Gastroesophageal sphincter (tissue), 4 donors: Measurements from ENCODE around the gene STEAP3. TPM values are rescaled to one million over a fixed set of nuclear protein-coding genes. Genes with fewer than 3 reads are reported as not detected.

Experiments used
- ATAC-seq: fragments of 150-250 bp; one replicate; pipeline ENCODE4 v1.9.1; 2016; ENCODE audit warnings: mild to moderate bottlenecking, moderate library complexity
- H3K27ac ChIP-seq, 4 donors: fragments of 200-600 bp; sonication (generic) in 3 of 4; 1 replicate in 3 of 4; 2 replicates in 1 of 4; pipeline ENCODE4 v1.5.1; 2016 to 2019
- H3K27me3 ChIP-seq: fragments of 200-600 bp; sonication (generic); one replicate; pipeline ENCODE4 v1.5.1; 2019
- H3K36me3 ChIP-seq, 2 donors: fragments of 200-600 bp; sonication (generic); one replicate each; pipeline ENCODE4 v1.5.1; 2019; ENCODE audit warnings: control low read depth in 1 of 2
- H3K4me1 ChIP-seq, 3 donors: fragments of 200-600 bp; sonication (generic); 1 replicate in 2 of 3; 2 replicates in 1 of 3; pipeline ENCODE4 v1.5.1; 2016 to 2019; ENCODE audit warnings: control low read depth in 2 of 3
- H3K4me3 ChIP-seq, 2 donors: fragments of 200-600 bp; sonication (generic); one replicate each; pipeline ENCODE4 v1.5.1; 2019; ENCODE audit warnings: mild to moderate bottlenecking in 1 of 2, moderate library complexity in 1 of 2
- H3K9me3 ChIP-seq, 3 donors: fragments of 200-600 bp; sonication (generic); one replicate each; pipeline ENCODE4 v1.5.1; 2017 to 2019; ENCODE audit warnings: control low read depth in 2 of 3
- EP300 ChIP-seq: sonication (generic); formaldehyde crosslinking; IDR thresholded peaks from one replicate; pipeline ENCODE4 v1.6.1; 2017; ENCODE audit warnings: antibody characterized with exemption, mild to moderate bottlenecking
- POLR2A ChIP-seq, 2 donors: fragments of 450-650 bp; IDR thresholded peaks; one replicate each; pipeline ENCODE4 v1.6.1; 2017; ENCODE audit warnings: antibody characterized with exemption in 2 of 2, mild to moderate bottlenecking in 2 of 2, moderate library complexity in 1 of 2
- POLR2AphosphoS5 ChIP-seq: sonication (generic); formaldehyde crosslinking; IDR thresholded peaks from one replicate; pipeline ENCODE4 v1.6.1; 2017; ENCODE audit warnings: antibody characterized with exemption
- WGBS, 2 donors: methylation state at CpG; one replicate each; pipeline ENCODE4 v1.1.5; 2018; ENCODE audit warnings: low coverage in 1 of 2; 5-methylcytosine and 5-hydroxymethylcytosine counted together
- total RNA-seq, 4 donors: library from RNA; depleted of rRNA; stranded (reverse); fragments of >200 nt; gene quantifications; one replicate each; pipeline ENCODE4 v1.1.0, GENCODE V29; 2016
- TF ChIP-seq, protein P1 (sequence below), 4 experiments: fragments of 200-600 bp in 2 of 4; fragments of 450-650 bp in 2 of 4; sonication (generic) in 1 of 4; IDR thresholded peaks; one replicate each; pipeline ENCODE4 v1.5.1; 2017 to 2019; ENCODE audit warnings: antibody characterized with exemption in 4 of 4, mild to moderate bottlenecking in 2 of 4, moderate library complexity in 2 of 4

STEAP3 gene
- total RNA-seq, 4 donors from 2014 or later: 2.0 to 10.6 (median 4.6) TPM

DNA sequence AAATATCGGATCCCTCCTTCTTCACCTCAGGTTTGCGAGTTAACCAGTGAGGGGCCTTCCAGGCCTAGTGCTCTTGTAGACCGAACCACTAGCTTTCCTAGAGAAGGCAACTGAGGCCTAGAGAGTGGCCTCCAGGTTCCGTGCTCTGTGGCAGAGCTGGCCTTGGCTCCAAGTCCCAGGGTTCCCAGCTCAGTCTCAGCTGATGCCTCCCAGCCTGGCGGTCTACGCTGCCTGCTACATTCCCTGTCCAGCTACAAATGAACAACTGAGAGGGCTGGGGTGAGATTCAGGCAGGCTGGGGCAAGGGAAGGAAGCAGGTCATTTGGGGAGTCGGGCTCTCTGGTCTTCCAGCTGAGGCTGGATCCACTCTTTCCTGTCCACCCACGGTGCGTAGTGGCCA is 2.3 kb downstream of the STEAP3 start:
- ATAC-seq: no peak
- Histone ChIP-seq H3K4me1 (peaks cover 3 to 20% (median 13%) of the 10 kb centered on the region in 3 donors), H3K27ac (no peak overlapping the region), H3K36me3 (no peaks in the 10 kb centered on the region), H3K27me3 (peaks cover 15% of the 10 kb centered on the region), H3K9me3 (no peaks in the 10 kb centered on the region), H3K4me3 (no peak overlapping the region)
- TF ChIP-seq POLR2AphosphoS5: no peak
- TF ChIP-seq, protein P1, sequence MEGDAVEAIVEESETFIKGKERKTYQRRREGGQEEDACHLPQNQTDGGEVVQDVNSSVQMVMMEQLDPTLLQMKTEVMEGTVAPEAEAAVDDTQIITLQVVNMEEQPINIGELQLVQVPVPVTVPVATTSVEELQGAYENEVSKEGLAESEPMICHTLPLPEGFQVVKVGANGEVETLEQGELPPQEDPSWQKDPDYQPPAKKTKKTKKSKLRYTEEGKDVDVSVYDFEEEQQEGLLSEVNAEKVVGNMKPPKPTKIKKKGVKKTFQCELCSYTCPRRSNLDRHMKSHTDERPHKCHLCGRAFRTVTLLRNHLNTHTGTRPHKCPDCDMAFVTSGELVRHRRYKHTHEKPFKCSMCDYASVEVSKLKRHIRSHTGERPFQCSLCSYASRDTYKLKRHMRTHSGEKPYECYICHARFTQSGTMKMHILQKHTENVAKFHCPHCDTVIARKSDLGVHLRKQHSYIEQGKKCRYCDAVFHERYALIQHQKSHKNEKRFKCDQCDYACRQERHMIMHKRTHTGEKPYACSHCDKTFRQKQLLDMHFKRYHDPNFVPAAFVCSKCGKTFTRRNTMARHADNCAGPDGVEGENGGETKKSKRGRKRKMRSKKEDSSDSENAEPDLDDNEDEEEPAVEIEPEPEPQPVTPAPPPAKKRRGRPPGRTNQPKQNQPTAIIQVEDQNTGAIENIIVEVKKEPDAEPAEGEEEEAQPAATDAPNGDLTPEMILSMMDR (IDR thresholded peaks at IDR 0.05): no peak
- no peak for TF ChIP-seq EP300
- no peak for TF ChIP-seq POLR2A (IDR thresholded peaks at IDR 0.05)
- WGBS, 2 donors: 79% methylated on average over 5 of the region's 9 CpGs; no CpG with 5 or more reads in 1 of the 2 donors

GRCh38 chr2:119227346-119227745 is 3.7 kb downstream of the STEAP3 start:
- H3K9me3 ChIP-seq: no peaks in the 10 kb centered on the region
- TF ChIP-seq POLR2AphosphoS5 (no peak), POLR2A (IDR thresholded peaks at IDR 0.05) (no peak), EP300 (no peak)
- TF ChIP-seq, protein P1 (IDR thresholded peaks at IDR 0.05): no peak
- no peaks in the 10 kb centered on the region for H3K36me3 ChIP-seq
- 92 to 99% methylated on average over 10 to 12 of the region's 12 CpGs for WGBS, 2 donors
- H3K4me1 ChIP-seq: peaks cover 3 to 20% (median 13%) of the 10 kb centered on the region in 3 donors
- H3K27ac ChIP-seq: no peak overlapping the region
- no peak overlapping the region for H3K4me3 ChIP-seq
- peaks cover 15% of the 10 kb centered on the region for H3K27me3 ChIP-seq
- ATAC-seq: no peak

DNA sequence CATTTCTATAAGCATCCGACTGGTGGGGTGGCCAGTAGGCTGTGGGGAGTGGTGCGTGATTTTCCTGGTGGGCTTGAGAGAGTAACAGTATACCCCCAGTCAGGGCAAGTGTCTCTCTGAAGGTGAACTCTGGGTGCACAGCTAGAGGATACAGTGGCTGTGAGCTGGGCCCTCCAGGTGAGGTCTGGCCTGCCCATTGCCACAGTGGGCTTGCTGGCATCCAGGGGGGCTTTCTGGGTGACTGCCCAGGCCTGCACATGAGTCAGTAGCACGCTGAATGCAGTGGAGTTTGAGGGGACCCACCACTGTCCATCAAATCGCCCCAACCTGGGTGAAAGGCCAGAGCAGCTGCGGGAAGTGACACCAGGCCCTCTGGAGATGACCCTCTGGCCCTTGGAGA is 4.5 kb downstream of the STEAP3 start:
- H3K4me3 ChIP-seq: no peak overlapping the region
- peaks cover 3 to 17% (median 13%) of the 10 kb centered on the region in 3 donors for H3K4me1 ChIP-seq
- 80 to 100% methylated on average over 1 to 2 of the region's 5 CpGs for WGBS, 2 donors
- no peaks in the 10 kb centered on the region for H3K9me3 ChIP-seq
- H3K27ac ChIP-seq: no peak overlapping the region
- no peak for TF ChIP-seq POLR2AphosphoS5
- peaks cover 15% of the 10 kb centered on the region for H3K27me3 ChIP-seq
- ATAC-seq: no peak
- H3K36me3 ChIP-seq: no peaks in the 10 kb centered on the region

DNA sequence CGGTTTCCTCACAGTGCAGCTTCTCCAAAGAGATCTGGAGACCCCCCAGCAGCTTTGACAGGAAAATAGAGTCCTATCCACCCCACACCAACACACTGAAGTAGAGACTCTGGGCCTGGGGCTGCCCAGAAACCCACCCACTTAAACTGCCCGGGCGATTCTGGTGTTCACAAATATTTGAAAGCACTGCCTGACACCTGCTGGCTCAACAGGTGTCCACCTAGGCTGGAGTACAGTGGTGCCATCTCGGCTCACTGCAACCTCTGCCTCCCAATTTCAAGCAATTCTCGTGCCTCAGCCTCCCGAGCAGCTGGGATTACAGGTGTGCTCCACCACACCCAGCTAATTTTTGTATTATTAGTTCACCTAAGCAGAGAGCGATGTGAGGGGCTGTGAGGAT is 5.3 kb downstream of the STEAP3 start:
- Histone ChIP-seq H3K36me3 (no peaks in the 10 kb centered on the region), H3K27me3 (peaks cover 12% of the 10 kb centered on the region), H3K4me3 (no peak overlapping the region), H3K9me3 (no peaks in the 10 kb centered on the region), H3K27ac (no peak overlapping the region), H3K4me1 (peaks cover 3 to 10% (median 9%) of the 10 kb centered on the region in 3 donors)
- no peak for TF ChIP-seq POLR2AphosphoS5
- no CpG with 5 or more reads among the region's 7 CpGs for WGBS, 2 donors
- no peak for ATAC-seq

GRCh38 chr2:119229716-119230115 is 6.1 kb downstream of the STEAP3 start:
- H3K27ac ChIP-seq: no peak overlapping the region
- no peak overlapping the region for H3K4me3 ChIP-seq
- H3K4me1 ChIP-seq: peaks cover 0 to 3% (median 1%) of the 10 kb centered on the region in 3 donors
- no peaks in the 10 kb centered on the region for H3K9me3 ChIP-seq
- no peaks in the 10 kb centered on the region for H3K36me3 ChIP-seq
- ATAC-seq: no peak
- TF ChIP-seq, protein P1 (IDR thresholded peaks at IDR 0.05): no peak
- TF ChIP-seq POLR2AphosphoS5: no peak
- no peak for TF ChIP-seq POLR2A (IDR thresholded peaks at IDR 0.05)
- TF ChIP-seq EP300: no peak
- peaks cover 4% of the 10 kb centered on the region for H3K27me3 ChIP-seq
- WGBS, 2 donors: 87 to 96% methylated on average over 3 of the region's 3 CpGs

GRCh38 chr2:119230219-119231185 is 6.9 kb downstream of the STEAP3 start:
- ATAC-seq: no peak
- no peak overlapping the region for H3K27ac ChIP-seq
- no peak overlapping the region for H3K4me3 ChIP-seq
- TF ChIP-seq POLR2A (IDR thresholded peaks at IDR 0.05) (no peak), POLR2AphosphoS5 (no peak), EP300 (no peak)
- TF ChIP-seq, protein P1 (IDR thresholded peaks at IDR 0.05): no peak
- WGBS, 2 donors: 61 to 78% methylated on average over 10 to 11 of the region's 28 CpGs
- no peaks in the 10 kb centered on the region for H3K4me1 ChIP-seq
- H3K36me3 ChIP-seq: no peaks in the 10 kb centered on the region
- H3K9me3 ChIP-seq: no peaks in the 10 kb centered on the region
- H3K27me3 ChIP-seq: no peaks in the 10 kb centered on the region
